ENCODE measurements around the gene YWHAQ.

DNA sequence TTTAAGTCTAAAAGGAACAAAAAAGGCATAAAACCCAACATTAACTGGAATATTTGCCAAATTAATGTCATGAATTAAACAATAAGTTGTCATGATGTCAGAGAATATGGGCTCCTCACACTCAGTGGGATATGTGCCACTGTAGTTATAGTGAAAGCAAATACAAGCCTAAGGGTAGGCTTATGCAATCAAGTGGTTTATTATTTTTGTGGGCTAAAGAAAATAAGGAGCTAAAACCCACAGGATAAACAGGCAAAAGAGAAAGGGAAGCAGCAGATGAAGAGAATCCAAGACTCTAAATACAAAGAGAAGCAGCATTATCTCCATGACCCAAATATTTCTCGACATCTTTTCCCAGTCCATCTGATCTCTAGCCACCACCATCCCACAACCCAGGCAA is 17.5 kb downstream of the YWHAQ start:
- TF ChIP-seq, protein P1, sequence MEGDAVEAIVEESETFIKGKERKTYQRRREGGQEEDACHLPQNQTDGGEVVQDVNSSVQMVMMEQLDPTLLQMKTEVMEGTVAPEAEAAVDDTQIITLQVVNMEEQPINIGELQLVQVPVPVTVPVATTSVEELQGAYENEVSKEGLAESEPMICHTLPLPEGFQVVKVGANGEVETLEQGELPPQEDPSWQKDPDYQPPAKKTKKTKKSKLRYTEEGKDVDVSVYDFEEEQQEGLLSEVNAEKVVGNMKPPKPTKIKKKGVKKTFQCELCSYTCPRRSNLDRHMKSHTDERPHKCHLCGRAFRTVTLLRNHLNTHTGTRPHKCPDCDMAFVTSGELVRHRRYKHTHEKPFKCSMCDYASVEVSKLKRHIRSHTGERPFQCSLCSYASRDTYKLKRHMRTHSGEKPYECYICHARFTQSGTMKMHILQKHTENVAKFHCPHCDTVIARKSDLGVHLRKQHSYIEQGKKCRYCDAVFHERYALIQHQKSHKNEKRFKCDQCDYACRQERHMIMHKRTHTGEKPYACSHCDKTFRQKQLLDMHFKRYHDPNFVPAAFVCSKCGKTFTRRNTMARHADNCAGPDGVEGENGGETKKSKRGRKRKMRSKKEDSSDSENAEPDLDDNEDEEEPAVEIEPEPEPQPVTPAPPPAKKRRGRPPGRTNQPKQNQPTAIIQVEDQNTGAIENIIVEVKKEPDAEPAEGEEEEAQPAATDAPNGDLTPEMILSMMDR (IDR thresholded peaks at IDR 0.05): no peak
- TF ChIP-seq POLR2A (IDR thresholded peaks at IDR 0.05) (no peak), EP300 (IDR thresholded peaks at IDR 0.05) (no peak), POLR2AphosphoS5 (IDR thresholded peaks at IDR 0.05) (no peak)
